ENCODE data around the gene PPM1J.

DNA sequence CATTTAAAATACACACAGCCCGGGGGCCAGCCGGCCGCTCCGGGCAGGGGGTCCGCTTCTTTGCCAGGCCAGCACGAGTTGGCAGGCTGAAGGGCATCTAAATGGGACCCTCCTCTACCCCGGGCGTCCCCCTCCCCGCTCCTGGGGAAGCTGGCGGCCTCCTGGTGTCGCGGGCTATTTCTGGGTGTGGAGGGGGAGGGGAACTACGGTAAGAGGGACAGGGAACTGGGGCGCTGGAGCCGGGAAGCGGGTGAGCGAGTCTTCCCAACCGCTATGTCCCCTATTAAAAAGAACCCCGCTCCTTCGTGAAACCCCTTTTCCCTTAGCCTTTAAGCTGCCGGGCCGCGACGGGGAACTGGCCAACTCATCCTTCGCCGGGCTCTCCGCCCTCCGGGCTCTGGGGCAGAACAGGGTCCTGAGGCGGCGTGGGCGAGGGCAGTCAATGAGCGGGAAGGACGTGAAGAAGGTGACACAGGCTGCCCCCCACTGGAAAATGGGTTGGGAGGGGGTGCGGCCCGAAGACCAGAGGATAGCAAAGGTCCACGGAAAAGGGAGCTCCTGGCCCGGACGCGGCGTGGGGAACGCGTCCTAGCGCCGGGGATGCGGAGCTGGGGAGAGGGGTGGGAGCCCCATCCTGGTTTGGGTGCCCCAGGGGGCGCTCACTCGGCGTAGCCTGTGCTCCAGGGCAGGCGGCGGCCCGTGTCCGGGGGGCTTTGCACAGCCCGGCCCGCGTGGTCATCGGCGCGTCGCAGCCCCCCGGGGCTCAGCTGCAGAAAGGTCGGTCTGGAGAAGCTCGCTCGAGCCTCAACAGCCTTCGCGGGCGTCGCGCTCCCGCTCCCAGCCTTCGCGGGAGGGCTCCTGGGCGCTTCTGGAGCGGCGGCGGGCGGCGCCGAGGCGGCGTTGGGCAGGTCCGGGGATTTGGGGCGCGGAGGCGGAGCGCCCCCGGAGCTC, 544 bp downstream of the PPM1J start:
- TF ChIP-seq EZH2 (IDR thresholded peaks at IDR 0.05; ENCODE audit: insufficient read depth, poor library complexity, severe bottlenecking) (no peak), EZH2phosphoT487 (IDR thresholded peaks at IDR 0.05; ENCODE audit: insufficient read depth, low read depth) (no peak)
